SU-DHL-6 (cell line): ENCODE results near the gene GORASP2.

Experiments
- H2AFZ ChIP-seq: fragments of 200-600 bp; sonication (generic); 2 replicates; pipeline ENCODE4 v1.6.1; 2014; ENCODE audit warnings: low read depth, mild to moderate bottlenecking, moderate library complexity, mixed read lengths, antibody characterized with exemption, low read length; ENCODE audit not compliant: severe bottlenecking
- H3F3A ChIP-seq: fragments of 200-600 bp; shearing (Covaris generic); 2 replicates; pipeline ENCODE4 v1.6.0; 2016; ENCODE audit warnings: antibody characterized with exemption, mild to moderate bottlenecking; ENCODE audit not compliant: insufficient read depth
- H3K27ac ChIP-seq: fragments of 200-600 bp; sonication (generic); 2 replicates; pipeline ENCODE4 v1.5.1; 2016; ENCODE audit warnings: low read depth, mild to moderate bottlenecking, low read length, moderate library complexity, mixed read lengths
- H3K27me3 ChIP-seq: fragments of 200-600 bp; sonication (generic), shearing (Covaris generic); 2 replicates; pipeline ENCODE4 v1.6.0; 2014; ENCODE audit warnings: mild to moderate bottlenecking, low read length
- H3K36me3 ChIP-seq: fragments of 200-600 bp; sonication (generic); 2 replicates; pipeline ENCODE4 v1.6.1; 2014; ENCODE audit warnings: mild to moderate bottlenecking, low read length, mixed read lengths
- H3K4me2 ChIP-seq: fragments of 300-600, 200-600 bp; shearing (Covaris generic), sonication (generic); 2 replicates; pipeline ENCODE4 v1.6.0; 2014; ENCODE audit warnings: low read length, low read depth, mild to moderate bottlenecking; ENCODE audit not compliant: poor library complexity, severe bottlenecking
- H3K4me3 ChIP-seq: fragments of 200-600 bp; sonication (generic); 2 replicates; pipeline ENCODE4 v1.5.1; 2014; ENCODE audit warnings: antibody characterized with exemption, low read length, mild to moderate bottlenecking, mixed read lengths; ENCODE audit not compliant: insufficient read depth, poor library complexity, severe bottlenecking
- H3K79me2 ChIP-seq: fragments of 200-600 bp; sonication (generic); 2 replicates; pipeline ENCODE4 v1.6.1; 2014; ENCODE audit warnings: mild to moderate bottlenecking, low read length, moderate library complexity; ENCODE audit not compliant: insufficient read depth
- H3K9ac ChIP-seq: fragments of 200-600 bp; sonication (generic); 2 replicates; pipeline ENCODE4 v1.7.0; 2014; ENCODE audit warnings: mild to moderate bottlenecking, low read length
- H3K9me2 ChIP-seq: fragments of 200-600 bp; sonication (generic); replicated peaks from 2 replicates; pipeline ENCODE4 v1.6.1; 2014; ENCODE audit warnings: low read length; ENCODE audit not compliant: insufficient read depth
- H3K9me3 ChIP-seq: fragments of 200-600 bp; sonication (generic); 2 replicates; pipeline ENCODE4 v1.6.1; 2014; ENCODE audit warnings: low read length, mixed read lengths; ENCODE audit not compliant: insufficient read depth
- H4K20me1 ChIP-seq: fragments of 200-600 bp; sonication (generic); 2 replicates; pipeline ENCODE4 v1.6.1; 2014; ENCODE audit warnings: low read depth, mild to moderate bottlenecking, antibody characterized with exemption, low read length, moderate library complexity, mixed read lengths
- EZH2phosphoT487 ChIP-seq: fragments of 200-600 bp; sonication (generic), shearing (Covaris generic); conservative IDR thresholded peaks from 2 replicates; pipeline ENCODE4 v1.6.1; 2018; ENCODE audit warnings: mild to moderate bottlenecking, antibody characterized with exemption, low read length, moderate library complexity, mixed read lengths
- TF ChIP-seq, protein P1 (sequence below): fragments of 200-600 bp; sonication (generic); IDR thresholded peaks from one replicate; pipeline ENCODE4 v1.5.1; 2017; ENCODE audit warnings: antibody characterized with exemption, mild to moderate bottlenecking, low read length, moderate library complexity; ENCODE audit not compliant: insufficient read depth, poor library complexity, severe bottlenecking

Gene GORASP2

DNA sequence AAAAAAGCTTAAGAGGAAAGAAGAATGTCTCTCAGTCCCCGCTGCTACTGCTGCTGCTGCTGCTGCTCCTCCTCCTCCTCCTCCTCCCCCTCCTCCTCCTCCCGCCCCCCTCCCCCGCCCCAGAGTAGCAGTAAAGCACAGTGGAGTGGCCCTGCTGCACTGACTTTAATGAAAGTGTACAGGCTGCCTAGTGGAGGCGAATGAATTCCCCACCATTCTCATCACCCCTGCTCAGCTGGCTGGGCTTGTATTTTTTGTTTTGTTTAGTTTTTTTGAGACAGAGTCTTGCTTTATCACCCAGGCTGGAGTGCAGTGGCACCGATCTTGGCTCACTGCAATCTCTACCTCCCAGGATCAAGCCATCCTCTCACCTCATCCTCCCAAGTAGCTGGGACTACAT lies 34.3 kb downstream of the GORASP2 start:
- TF ChIP-seq, protein P1, sequence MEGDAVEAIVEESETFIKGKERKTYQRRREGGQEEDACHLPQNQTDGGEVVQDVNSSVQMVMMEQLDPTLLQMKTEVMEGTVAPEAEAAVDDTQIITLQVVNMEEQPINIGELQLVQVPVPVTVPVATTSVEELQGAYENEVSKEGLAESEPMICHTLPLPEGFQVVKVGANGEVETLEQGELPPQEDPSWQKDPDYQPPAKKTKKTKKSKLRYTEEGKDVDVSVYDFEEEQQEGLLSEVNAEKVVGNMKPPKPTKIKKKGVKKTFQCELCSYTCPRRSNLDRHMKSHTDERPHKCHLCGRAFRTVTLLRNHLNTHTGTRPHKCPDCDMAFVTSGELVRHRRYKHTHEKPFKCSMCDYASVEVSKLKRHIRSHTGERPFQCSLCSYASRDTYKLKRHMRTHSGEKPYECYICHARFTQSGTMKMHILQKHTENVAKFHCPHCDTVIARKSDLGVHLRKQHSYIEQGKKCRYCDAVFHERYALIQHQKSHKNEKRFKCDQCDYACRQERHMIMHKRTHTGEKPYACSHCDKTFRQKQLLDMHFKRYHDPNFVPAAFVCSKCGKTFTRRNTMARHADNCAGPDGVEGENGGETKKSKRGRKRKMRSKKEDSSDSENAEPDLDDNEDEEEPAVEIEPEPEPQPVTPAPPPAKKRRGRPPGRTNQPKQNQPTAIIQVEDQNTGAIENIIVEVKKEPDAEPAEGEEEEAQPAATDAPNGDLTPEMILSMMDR = no peak
- no peak for TF ChIP-seq EZH2phosphoT487
- Histone ChIP-seq H3K4me3 (no peak overlapping the region), H3K4me2 (no peak overlapping the region), H2AFZ (no peak overlapping the region), H3F3A (0 out of 2 replicates have a peak, but pooled peaks cover 5% of the 10 kb centered on the region), H3K27me3 (no peaks in the 10 kb centered on the region), H3K9me3 (no peaks in the 10 kb centered on the region), H3K9ac (no peak overlapping the region), H3K9me2 (no peaks in the 10 kb centered on the region), H3K79me2 (no peaks in the 10 kb centered on the region), H3K36me3 (peaks cover 19% of the 10 kb centered on the region; the same call in 1 of the 2 replicates), H4K20me1 (no peaks in the 10 kb centered on the region), H3K27ac (no peak overlapping the region)

DNA sequence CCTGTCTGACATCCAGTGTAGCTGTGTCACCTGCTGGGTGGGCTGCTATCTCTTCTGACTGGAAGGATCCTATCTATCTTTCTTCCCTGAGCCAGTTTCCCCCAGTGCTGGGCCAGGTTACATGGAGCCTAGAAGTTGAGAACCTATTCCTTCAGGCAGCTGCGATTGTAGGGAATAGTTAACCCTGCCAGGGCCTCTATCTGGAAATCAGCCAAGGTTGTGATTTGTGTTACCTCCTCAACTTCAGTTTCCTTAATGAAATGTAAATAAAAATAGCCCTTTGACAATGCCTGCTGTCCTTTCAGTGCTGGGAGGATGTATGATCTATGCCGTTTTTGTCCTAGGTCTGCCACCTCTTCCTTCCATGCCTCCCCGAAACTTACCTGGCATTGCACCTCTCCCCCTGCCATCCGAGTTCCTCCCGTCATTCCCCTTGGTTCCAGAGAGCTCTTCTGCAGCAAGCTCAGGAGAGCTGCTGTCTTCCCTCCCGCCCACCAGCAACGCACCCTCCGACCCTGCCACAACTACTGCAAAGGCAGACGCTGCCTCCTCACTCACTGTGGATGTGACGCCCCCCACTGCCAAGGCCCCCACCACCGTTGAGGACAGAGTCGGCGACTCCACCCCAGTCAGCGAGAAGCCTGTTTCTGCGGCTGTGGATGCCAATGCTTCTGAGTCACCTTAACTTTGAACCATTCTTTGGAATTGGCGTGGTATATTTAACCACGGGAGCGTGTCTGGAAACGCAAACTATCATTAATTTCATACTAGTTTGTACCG lies 36.6 kb downstream of the GORASP2 start:
- TF ChIP-seq EZH2phosphoT487 = no peak
- TF ChIP-seq, protein P1 = no peak
- Histone ChIP-seq H3K27me3 (no peaks in the 10 kb centered on the region), H3K4me2 (no peak overlapping the region), H3K27ac (no peak overlapping the region), H3F3A (peaks cover 5% of the 10 kb centered on the region; the same call in 1 of the 2 replicates), H3K9ac (no peak overlapping the region), H3K9me3 (no peaks in the 10 kb centered on the region), H3K9me2 (no peaks in the 10 kb centered on the region), H2AFZ (no peak overlapping the region), H3K79me2 (no peaks in the 10 kb centered on the region), H4K20me1 (no peaks in the 10 kb centered on the region), H3K4me3 (no peak overlapping the region), H3K36me3 (peaks cover 16% of the 10 kb centered on the region; the same call in 1 of the 2 replicates)

- H3F3A ChIP-seq = peaks cover 5% of the 10 kb centered on the region; the same call in 1 of the 2 replicates
- no peak overlapping the region for H3K4me3 ChIP-seq
- TF ChIP-seq, protein P1 = no peak
- TF ChIP-seq EZH2phosphoT487 = no peak
- no peaks in the 10 kb centered on the region for H3K9me2 ChIP-seq
- H3K27me3 ChIP-seq = no peaks in the 10 kb centered on the region
- H3K9me3 ChIP-seq = no peaks in the 10 kb centered on the region
- no peak overlapping the region for H2AFZ ChIP-seq
- no peak overlapping the region for H3K9ac ChIP-seq
- no peak overlapping the region for H3K27ac ChIP-seq
- no peak overlapping the region for H3K4me2 ChIP-seq
- no peaks in the 10 kb centered on the region for H3K79me2 ChIP-seq
- peaks cover 14% of the 10 kb centered on the region; the same call in 1 of the 2 replicates for H3K36me3 ChIP-seq
- H4K20me1 ChIP-seq = no peaks in the 10 kb centered on the region
These were observed 37.8 kb downstream of the GORASP2 start for GRCh38 chr2:170966648-170967396.
